Measurements from ENCODE around the gene SLC26A8. TPM values are rescaled to one million over a fixed set of nuclear protein-coding genes. Genes with fewer than 3 reads are reported as not detected.
A peak's percentile ranks its signal among the peaks of the same experiment; 100 is the strongest.

The SLC26A8 gene
- total RNA-seq, 1 experiment from 2014 or later = 0.09 TPM

DNA sequence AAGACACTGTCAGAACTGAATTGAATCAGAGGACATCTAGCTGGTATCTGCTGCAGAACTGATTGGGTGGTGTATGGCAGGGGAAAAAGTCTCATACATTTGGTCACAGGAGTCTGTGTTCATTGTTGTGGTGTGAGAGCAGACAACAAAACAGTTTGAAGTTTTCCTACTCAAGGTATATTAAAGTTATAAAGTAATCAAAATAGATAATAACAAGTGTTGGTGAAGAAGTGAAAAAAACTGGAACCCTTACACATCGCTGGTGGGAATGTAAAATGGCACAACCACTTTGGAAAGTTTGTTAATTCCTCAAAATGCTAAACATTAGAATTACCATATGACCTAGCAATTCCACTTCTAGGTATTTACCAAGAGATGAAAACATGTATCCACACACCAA is 128.2 kb downstream of the SLC26A8 start:
- Mint-ChIP-seq H3K4me1 (peaks cover 22 to 30% of the 10 kb centered on the region in 2 experiments), H3K36me3 (ENCODE audit: insufficient read depth in 1 of 3, low read depth in 3 of 3) (peaks cover 9 to 33% (median 23%) of the 10 kb centered on the region in 3 experiments; a peak in 5 of 7 replicates), H3K9me3 (no peaks in the 10 kb centered on the region), H3K27me3 (ENCODE audit: low read depth) (no peaks in the 10 kb centered on the region; the same call in 1 of the 2 replicates), H3K27ac (peak overlapping the region; percentile 5 to 87 (median 12); a peak in 3 of 7 replicates), H3K4me3 (no peak overlapping the region)
- 0 out of 2 replicates have a peak, but pooled peaks cover 7% of the 10 kb centered on the region for H3K4me1 ChIP-seq (ENCODE audit: insufficient read depth, low read length)
- no peak overlapping the region for H2AK5ac ChIP-seq (ENCODE audit: insufficient read length, low read length)
- H3K27ac ChIP-seq (ENCODE audit: insufficient read length, low read depth, low read length) = no peak overlapping the region
- no peak overlapping the region for H2BK12ac ChIP-seq (ENCODE audit: insufficient read length, low read depth, low read length)
- no peak overlapping the region for H2BK15ac ChIP-seq (ENCODE audit: low read depth, low read length)
- H2AFZ ChIP-seq (ENCODE audit: low read length) = no peak overlapping the region
- no peak overlapping the region for H4K8ac ChIP-seq (replicated peaks; ENCODE audit: insufficient read length, low read depth, low read length)
- no peak overlapping the region for H3K4me2 ChIP-seq (ENCODE audit: insufficient read depth, insufficient read length, low read length)
- no peak overlapping the region for H2BK5ac ChIP-seq (ENCODE audit: insufficient read length, low read length)
- H3T11ph ChIP-seq (ENCODE audit: low read length) = no peak overlapping the region
- H3K23me2 ChIP-seq (ENCODE audit: insufficient read length, low read depth, low read length, poor library complexity, severe bottlenecking) = no peaks in the 10 kb centered on the region
- WGBS (ENCODE audit: extremely low coverage, insufficient read length, low lambda C conversion rate) = no CpG with 5 or more reads among the region's 1 CpG
- no peak overlapping the region for H3K56ac ChIP-seq (ENCODE audit: insufficient read length, low read depth, low read length)
- no peaks in the 10 kb centered on the region for H4K20me1 ChIP-seq (ENCODE audit: control insufficient read depth, insufficient read depth, insufficient read length)
- H2BK120ac ChIP-seq (ENCODE audit: low read depth, low read length, poor library complexity, severe bottlenecking) = no peak overlapping the region
- H2BK20ac ChIP-seq (ENCODE audit: low read depth, low read length, poor library complexity, severe bottlenecking) = no peak overlapping the region
- H4K5ac ChIP-seq (ENCODE audit: insufficient read length, low read depth, low read length) = no peak overlapping the region
- no peak for DNase-seq
- H3K9ac ChIP-seq (ENCODE audit: extremely low read depth, insufficient read length, low read length) = no peak overlapping the region
- no peak overlapping the region for H3K14ac ChIP-seq (ENCODE audit: insufficient read depth, low read length)
- H3K18ac ChIP-seq (ENCODE audit: insufficient read length, low read depth, low read length) = no peak overlapping the region
- H3K4ac ChIP-seq (ENCODE audit: low read depth, low read length) = no peak overlapping the region
- H3K79me1 ChIP-seq (ENCODE audit: insufficient read depth, low read depth, low read length, poor library complexity, severe bottlenecking) = peaks cover 6% of the 10 kb centered on the region
- no peak overlapping the region for H4K91ac ChIP-seq (ENCODE audit: insufficient read length, low read depth, low read length)
- TF ChIP-seq, protein P1, sequence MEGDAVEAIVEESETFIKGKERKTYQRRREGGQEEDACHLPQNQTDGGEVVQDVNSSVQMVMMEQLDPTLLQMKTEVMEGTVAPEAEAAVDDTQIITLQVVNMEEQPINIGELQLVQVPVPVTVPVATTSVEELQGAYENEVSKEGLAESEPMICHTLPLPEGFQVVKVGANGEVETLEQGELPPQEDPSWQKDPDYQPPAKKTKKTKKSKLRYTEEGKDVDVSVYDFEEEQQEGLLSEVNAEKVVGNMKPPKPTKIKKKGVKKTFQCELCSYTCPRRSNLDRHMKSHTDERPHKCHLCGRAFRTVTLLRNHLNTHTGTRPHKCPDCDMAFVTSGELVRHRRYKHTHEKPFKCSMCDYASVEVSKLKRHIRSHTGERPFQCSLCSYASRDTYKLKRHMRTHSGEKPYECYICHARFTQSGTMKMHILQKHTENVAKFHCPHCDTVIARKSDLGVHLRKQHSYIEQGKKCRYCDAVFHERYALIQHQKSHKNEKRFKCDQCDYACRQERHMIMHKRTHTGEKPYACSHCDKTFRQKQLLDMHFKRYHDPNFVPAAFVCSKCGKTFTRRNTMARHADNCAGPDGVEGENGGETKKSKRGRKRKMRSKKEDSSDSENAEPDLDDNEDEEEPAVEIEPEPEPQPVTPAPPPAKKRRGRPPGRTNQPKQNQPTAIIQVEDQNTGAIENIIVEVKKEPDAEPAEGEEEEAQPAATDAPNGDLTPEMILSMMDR (conservative IDR thresholded peaks at IDR 0.05) = no peak
- no peaks in the 10 kb centered on the region for H3K9me3 ChIP-seq (ENCODE audit: control insufficient read depth, low read depth, low read length)
- peaks cover 20% of the 10 kb centered on the region; the same call in 1 of the 2 replicates for H3K79me2 ChIP-seq (ENCODE audit: insufficient read depth, low read length)
- no peaks in the 10 kb centered on the region for H3K27me3 ChIP-seq (ENCODE audit: insufficient read depth, low read length)
- H3K23ac ChIP-seq (ENCODE audit: insufficient read length, low read depth, low read length) = no peak overlapping the region
